Stimulated activated naive CD8-positive, alpha-beta T cell treated with anti-CD3 and anti-CD28 coated beads, Interleukin-15, amount 100 ng/mL, for 72 hours (primary cell): Measurements from ENCODE around the gene LCOR.
"Not testable (repeated sequence)": the region's sequence is repeated elsewhere in the genome, so short reads cannot be mapped to it uniquely, and the experiment has no call there.

Source experiments
- ATAC-seq: fragments of 150-1000 bp; cut with Tn5 transposase; 2 replicates; pipeline ENCODE4 v1.10.0; 2021; ENCODE audit warnings: mild to moderate bottlenecking, moderate library complexity
- DNase-seq, 2 donors: peaks; one replicate each; pipeline ENCODE4 v3.0.0; 2021 to 2022
- H3K27ac Mint-ChIP-seq, 2 donors: one replicate each; pipeline ENCODE4 v1.8.0; 2022; ENCODE audit warnings: mild to moderate bottlenecking in 2 of 2, mixed read lengths in 2 of 2, moderate library complexity in 2 of 2
- H3K27me3 Mint-ChIP-seq: one replicate; pipeline ENCODE4 v1.8.0; 2022; ENCODE audit warnings: mixed read lengths
- H3K4me1 Mint-ChIP-seq: one replicate; pipeline ENCODE4 v1.8.0; 2022; ENCODE audit warnings: mild to moderate bottlenecking, mixed read lengths
- H3K4me3 Mint-ChIP-seq, 2 donors: one replicate each; pipeline ENCODE4 v1.8.0; 2022; ENCODE audit warnings: mild to moderate bottlenecking in 2 of 2, mixed read lengths in 2 of 2, moderate library complexity in 1 of 2
- H3K9me3 Mint-ChIP-seq, 2 donors: one replicate each; pipeline ENCODE4 v1.8.0; 2022; ENCODE audit warnings: mixed read lengths in 2 of 2

The LCOR gene

DNA sequence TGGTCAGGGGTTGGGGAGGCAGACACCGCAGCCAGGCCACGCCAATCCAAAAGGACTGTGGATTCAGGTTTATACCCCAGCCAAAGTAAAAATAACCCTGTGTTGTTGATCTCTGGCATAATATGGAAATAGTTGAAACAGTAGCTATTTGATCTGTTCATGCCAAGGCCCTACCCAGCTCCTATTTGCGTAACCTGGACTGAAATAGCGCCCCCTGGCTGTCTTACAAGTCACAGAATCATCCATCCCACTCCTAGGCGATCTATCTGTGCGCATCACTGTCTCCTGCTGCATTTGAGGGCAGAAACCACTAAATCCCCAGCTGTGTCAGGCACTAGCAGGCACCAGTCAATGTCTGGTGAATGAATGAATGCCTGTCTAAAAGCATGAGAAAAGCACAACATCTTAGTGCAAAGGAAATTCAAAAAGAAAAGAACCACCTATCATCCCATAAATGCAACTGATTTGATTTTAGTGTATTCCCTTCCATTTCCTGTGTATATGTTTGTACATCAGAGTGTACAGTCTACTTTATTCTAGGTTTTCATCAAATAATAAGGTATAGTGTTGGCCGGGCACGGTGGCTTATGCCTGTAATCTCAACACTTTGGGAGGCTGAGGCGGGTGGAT, 193.6 kb downstream of the LCOR start:
- DNase-seq: peak; percentile 58 to 63
- H3K4me1 Mint-ChIP-seq: peaks cover 11% of the 10 kb centered on the region
- peak; percentile 87 for ATAC-seq
- H3K27me3 Mint-ChIP-seq: no peaks in the 10 kb centered on the region
- H3K4me3 Mint-ChIP-seq: no peak overlapping the region
- no peaks in the 10 kb centered on the region for H3K9me3 Mint-ChIP-seq
- H3K27ac Mint-ChIP-seq: no peak overlapping the region

DNA sequence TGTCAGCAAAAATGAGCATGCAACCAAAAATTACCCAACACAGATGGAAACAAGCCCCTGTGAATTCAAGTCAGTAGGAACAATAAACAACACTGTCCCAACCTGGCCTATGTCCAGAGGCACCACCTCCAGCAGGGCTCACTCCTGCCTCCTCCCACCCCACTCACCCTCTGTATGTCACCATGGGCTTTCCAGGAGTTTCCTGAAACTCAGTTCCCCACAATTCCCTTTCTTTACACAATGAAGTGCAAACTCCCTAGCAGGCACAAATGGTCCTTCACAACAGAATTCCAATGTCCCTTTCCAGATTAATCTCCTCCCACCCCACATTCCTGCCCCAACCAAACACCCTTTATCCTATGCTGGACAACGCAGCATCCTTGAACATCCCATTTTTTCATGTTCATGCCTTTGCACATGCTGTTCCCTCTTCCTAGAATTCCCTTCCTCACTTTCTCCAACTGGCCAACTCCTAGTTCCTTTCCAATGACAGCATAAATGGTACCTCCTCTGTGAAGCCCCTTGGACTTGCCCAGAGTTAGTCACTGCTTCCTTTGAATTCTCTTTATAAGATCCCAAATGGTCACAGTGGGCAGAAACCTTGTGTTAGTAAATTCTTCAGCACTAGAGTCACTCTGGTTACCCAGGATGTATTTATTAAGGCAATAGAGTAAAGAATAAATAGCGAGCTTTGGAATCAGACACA, 196.2 kb downstream of the LCOR start:
- no peaks in the 10 kb centered on the region for H3K27me3 Mint-ChIP-seq
- H3K27ac Mint-ChIP-seq: no peak overlapping the region
- no peak overlapping the region for H3K4me3 Mint-ChIP-seq
- no peaks in the 10 kb centered on the region for H3K9me3 Mint-ChIP-seq
- ATAC-seq (no peak), DNase-seq (no peak)
- H3K4me1 Mint-ChIP-seq: peaks cover 11% of the 10 kb centered on the region

DNA sequence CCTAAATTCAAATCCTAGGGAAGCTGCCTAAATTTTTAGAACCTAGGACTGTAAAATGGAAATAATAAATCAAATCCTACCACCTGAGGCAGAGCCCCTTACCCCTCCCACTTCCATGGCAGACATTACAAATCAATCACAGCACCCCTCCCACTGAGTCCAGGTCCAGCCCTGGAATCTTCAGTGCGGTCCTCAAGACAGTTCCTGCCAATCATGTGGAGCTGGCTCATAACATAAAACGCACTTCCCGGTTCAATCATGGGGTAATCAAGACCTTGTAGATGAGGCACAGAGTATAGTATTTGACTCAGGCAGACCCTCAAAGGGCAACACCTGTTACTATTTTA, 196.7 kb downstream of the LCOR start:
- Mint-ChIP-seq H3K27ac (no peak overlapping the region), H3K4me3 (no peak overlapping the region), H3K27me3 (no peaks in the 10 kb centered on the region), H3K9me3 (no peaks in the 10 kb centered on the region), H3K4me1 (peaks cover 7% of the 10 kb centered on the region)
- no peak for DNase-seq
- no peak for ATAC-seq

DNA sequence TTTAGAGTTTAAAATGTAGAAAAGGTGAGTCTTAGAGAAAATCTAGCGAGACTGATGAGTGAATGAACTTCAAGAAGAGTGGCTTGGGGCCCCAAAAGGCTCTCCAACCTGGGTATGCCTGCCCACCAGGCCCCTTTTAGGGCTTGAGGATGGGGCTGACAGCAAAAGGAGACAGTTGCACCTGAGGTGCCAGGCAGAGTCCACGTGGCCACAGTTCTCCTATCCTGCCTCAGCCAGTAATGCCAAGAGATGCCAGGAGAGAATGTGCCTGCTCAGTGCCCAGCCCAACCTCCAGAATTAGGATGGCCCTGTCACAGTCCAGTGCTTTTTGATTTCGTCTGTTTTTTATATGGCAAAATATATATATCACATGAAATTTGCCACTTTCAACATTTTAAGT, 197.2 kb downstream of the LCOR start:
- H3K27ac Mint-ChIP-seq: no peak overlapping the region
- no peak overlapping the region for H3K4me3 Mint-ChIP-seq
- DNase-seq: no peak
- H3K27me3 Mint-ChIP-seq: no peaks in the 10 kb centered on the region
- H3K9me3 Mint-ChIP-seq: no peaks in the 10 kb centered on the region
- peaks cover 2% of the 10 kb centered on the region for H3K4me1 Mint-ChIP-seq
- ATAC-seq: no peak

DNA sequence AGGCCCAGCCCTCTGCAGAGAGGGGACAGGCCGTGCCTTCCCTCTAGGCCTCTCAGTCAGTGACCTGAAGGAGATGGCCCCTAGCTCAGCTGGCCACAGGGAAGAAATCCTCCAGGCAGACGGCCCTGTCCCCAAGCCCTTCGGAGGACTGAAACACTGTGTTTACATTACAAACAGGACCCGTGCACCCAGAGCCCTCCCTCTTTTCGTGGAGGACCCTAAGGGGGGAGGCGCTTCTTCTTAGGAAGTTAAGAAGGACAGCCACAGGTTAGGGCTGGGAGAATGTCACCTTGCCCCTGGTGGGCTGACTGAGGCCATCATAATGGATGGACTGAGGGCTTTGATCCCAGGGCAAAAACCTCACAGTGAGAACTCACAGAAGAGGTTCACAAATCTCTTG, 198.8 kb downstream of the LCOR start:
- Mint-ChIP-seq H3K27ac (no peak overlapping the region), H3K4me3 (no peak overlapping the region), H3K4me1 (no peaks in the 10 kb centered on the region), H3K9me3 (no peaks in the 10 kb centered on the region), H3K27me3 (peaks cover 14% of the 10 kb centered on the region)
- no peak for ATAC-seq
- no peak for DNase-seq

DNA sequence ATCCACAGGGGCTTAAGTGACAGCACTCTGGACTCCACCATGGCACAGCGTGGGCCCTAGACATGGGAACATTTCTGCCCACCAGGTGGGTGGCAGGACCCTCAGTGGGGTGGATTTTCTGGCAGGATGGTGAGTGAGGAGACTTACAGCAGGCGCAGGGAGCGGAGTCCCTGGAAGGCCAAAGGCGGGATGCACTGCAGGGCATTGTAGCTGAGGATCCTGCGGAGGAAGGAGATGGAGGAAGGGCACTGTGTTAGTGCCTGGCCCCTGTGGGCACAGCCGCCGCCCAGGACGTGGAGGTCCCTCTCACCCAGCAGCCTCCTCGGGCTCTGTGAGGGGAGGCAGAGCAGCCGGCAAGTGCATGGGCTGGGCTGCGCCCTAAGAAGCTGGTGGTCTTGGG, 199.4 kb downstream of the LCOR start:
- ATAC-seq (no peak), DNase-seq (no peak)

DNA sequence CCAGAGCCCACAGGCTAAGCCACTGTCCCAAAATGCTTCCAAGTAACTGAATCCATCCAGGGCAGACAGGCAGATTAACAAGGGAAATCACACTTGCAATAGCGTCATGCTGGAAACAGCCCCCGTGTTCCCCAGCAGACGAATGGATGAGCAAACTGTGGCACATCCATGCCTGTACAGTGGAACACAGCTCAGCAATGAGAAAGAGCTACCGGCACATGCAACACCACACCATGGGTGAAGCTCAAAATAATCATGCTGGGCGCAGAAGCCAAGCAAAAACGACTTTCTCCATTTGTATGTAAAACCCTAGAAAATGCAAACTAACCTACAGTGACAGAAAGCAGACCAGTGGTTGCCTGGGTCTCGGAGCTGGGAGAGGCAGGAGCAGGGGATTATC, 200.5 kb downstream of the LCOR start:
- ATAC-seq (no peak), DNase-seq (no peak)
- Mint-ChIP-seq H3K4me1 (peaks cover 8% of the 10 kb centered on the region), H3K9me3 (no peaks in the 10 kb centered on the region), H3K27me3 (peaks cover 21% of the 10 kb centered on the region), H3K27ac (no peak overlapping the region), H3K4me3 (no peak overlapping the region)

More for the DNA sequence above, 199.4 kb downstream of the LCOR start:
- Mint-ChIP-seq H3K4me1 (no peaks in the 10 kb centered on the region), H3K9me3 (no peaks in the 10 kb centered on the region), H3K27ac (no peak overlapping the region), H3K4me3 (no peak overlapping the region), H3K27me3 (peaks cover 19% of the 10 kb centered on the region)

DNA sequence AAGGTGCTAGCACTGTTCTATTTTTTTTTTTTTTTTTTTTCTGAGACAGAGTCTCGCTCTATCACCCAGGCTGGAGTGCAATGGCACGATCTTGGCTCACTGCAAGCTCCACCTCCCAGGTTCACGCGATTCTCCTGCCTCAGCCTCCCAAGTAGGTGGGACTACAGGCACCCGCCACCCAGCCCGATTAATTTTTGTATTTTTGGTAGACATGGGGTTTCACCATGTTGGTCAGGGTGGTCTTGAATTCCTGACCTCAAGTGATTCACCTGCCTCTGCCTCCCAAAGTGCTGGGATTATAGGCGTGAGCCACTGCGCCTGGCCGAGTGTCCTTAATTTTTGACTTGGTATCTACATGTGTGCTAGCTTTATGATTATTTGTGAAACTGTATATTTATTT, 201.7 kb downstream of the LCOR start:
- ATAC-seq, H3K27ac Mint-ChIP-seq, H3K4me3 Mint-ChIP-seq, DNase-seq, H3K9me3 Mint-ChIP-seq: not testable (repeated sequence)
- peaks cover 28% of the 10 kb centered on the region for H3K27me3 Mint-ChIP-seq
- H3K4me1 Mint-ChIP-seq: peaks cover 20% of the 10 kb centered on the region

DNA sequence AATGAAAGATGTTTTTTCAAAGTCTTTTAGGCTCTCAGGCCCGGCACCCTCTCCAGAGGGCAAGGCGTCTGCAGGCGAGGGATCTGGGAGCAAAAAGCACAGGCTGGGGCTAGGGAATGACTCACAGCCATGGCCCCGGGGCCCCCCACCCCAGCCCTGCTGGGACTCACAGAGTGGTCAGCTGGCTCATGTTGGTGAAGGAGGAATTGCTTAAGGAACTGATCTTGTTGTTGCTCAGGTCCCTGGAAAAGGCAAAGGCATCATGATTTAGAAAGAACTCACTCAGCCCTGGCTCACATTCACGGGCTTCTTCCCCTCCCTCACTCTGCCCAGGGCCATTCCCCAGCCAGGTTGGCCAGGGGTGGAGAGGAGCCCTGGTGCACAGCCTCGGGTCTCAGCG, 202.2 kb downstream of the LCOR start:
- no peak overlapping the region for H3K4me3 Mint-ChIP-seq
- H3K9me3 Mint-ChIP-seq: no peaks in the 10 kb centered on the region
- DNase-seq: no peak
- H3K27me3 Mint-ChIP-seq: peaks cover 28% of the 10 kb centered on the region
- no peak for ATAC-seq
- peaks cover 20% of the 10 kb centered on the region for H3K4me1 Mint-ChIP-seq
- no peak overlapping the region for H3K27ac Mint-ChIP-seq

DNA sequence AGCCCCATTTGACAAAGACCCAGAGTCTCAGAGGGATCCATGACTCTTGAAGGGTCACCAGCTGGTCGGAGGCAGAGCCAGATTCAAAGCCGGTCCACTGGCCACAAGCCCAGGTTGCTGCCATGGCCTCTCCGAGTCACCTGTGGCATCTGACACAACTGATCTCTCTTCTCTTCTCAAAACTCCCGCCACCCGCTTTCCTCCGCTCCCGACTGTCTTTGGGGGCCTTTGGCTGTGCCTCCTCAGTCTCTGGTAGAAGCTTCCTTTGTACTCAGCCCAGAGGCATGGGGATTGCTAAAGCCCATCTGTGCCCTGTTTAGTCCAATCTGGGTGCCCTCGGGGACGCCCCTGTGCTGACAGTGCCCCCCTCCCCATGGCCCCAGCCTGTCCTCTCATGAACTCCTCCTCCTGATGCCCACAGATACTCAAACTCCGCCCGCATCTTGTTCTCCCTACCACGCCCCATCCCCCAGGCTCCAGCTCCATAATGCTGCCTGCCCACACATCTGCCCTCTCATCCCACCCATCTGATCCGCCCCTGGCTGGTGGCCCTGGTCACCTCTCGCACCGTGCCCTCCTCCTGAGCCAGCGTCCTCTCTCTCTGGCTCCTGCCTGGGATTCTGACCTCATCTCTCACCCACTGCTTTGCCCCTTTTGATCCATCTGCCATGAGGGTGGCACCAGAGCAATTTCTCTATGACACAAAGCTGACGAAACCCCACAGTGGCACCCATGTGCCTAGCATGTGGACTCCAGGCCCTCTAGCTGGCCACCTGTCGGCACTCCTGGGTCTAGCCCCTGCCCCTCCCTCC, 203.1 kb downstream of the LCOR start:
- ATAC-seq: no peak

DNA sequence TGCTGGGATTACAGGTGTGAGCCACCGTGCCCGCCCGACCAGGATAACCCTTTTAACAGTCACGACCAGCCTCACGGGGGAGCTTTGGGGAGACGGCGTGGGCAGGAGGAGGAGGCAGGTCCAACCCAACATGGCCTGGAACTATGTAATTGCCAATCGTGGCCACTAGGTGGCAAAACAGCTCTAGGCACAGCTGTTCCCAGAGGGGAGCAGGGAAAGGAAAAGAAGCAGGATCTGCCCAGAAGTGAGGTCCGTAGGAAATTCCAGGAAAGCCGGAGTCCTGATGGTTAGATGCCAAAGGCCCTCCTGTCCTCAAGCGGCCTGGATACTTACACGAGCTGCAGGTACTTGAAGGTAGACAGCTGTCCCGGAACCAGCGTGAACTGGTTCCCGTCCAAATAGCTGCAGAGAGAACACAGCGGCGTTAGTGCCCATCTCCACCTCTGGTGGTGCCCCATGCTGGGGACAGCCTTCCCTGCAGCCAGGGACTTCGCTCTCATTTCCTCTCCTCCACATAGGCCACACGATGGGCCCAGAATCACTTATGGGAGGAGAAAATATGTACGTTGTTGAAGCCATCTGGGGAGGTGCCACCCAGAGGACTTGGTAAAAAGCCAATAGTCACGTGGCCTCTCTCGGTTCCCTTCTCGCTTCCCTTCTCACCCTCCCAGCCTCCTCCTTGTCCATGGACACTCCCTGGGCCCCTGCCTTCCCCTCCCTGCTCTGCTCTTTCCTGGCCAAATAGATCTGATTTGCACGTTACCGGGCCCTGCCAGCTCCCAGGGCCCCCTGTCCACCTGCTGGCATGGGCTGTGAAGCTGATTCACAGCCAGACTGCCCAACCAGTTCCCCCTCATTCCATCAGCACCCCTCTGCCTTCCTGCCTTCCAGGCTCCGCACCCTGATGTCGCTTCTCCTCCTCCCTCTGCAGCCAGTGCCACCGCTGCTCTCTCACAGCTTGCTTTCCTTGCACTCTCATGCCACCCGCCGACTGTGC, 205.6 kb downstream of the LCOR start:
- ATAC-seq: peak; percentile 87
- H3K27ac Mint-ChIP-seq: peak overlapping the region in 1 of 2 donors; percentile 15
- H3K4me3 Mint-ChIP-seq: peak overlapping the region; percentile 49 to 52
- no peaks in the 10 kb centered on the region for H3K9me3 Mint-ChIP-seq
- DNase-seq: peak; percentile 74 to 75
- peaks cover 20% of the 10 kb centered on the region for H3K4me1 Mint-ChIP-seq
- peaks cover 28% of the 10 kb centered on the region for H3K27me3 Mint-ChIP-seq

More for the DNA sequence above, 203.1 kb downstream of the LCOR start:
- H3K4me3 Mint-ChIP-seq: no peak overlapping the region
- H3K9me3 Mint-ChIP-seq: no peaks in the 10 kb centered on the region
- H3K4me1 Mint-ChIP-seq: peaks cover 20% of the 10 kb centered on the region
- peaks cover 28% of the 10 kb centered on the region for H3K27me3 Mint-ChIP-seq
- peak overlapping the region in 1 of 2 donors; percentile 14 for H3K27ac Mint-ChIP-seq
- no peak for DNase-seq

DNA sequence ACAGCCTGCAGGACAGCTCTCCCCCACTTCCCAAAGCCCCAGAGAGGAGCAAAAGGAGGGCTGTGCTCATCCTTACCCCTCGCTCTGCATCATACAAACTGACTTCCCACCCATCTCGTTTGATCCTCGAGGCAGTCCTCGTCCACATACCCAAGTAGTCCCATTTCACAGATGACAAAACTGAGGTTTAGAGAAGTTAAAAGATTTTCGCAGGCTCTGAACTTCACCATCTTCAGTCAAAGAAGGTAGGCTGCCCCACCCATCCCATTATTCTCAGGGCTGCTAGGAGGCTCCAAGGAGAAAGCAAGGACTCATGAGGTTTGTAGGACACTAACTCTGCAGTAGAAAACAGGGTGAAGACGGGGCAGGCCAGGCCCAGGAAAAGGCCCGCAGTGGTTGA, 206.6 kb downstream of the LCOR start:
- no peak for DNase-seq
- Mint-ChIP-seq H3K9me3 (no peaks in the 10 kb centered on the region), H3K27ac (no peak overlapping the region), H3K4me1 (peaks cover 20% of the 10 kb centered on the region), H3K27me3 (peaks cover 28% of the 10 kb centered on the region), H3K4me3 (no peak overlapping the region)
- ATAC-seq: no peak

DNA sequence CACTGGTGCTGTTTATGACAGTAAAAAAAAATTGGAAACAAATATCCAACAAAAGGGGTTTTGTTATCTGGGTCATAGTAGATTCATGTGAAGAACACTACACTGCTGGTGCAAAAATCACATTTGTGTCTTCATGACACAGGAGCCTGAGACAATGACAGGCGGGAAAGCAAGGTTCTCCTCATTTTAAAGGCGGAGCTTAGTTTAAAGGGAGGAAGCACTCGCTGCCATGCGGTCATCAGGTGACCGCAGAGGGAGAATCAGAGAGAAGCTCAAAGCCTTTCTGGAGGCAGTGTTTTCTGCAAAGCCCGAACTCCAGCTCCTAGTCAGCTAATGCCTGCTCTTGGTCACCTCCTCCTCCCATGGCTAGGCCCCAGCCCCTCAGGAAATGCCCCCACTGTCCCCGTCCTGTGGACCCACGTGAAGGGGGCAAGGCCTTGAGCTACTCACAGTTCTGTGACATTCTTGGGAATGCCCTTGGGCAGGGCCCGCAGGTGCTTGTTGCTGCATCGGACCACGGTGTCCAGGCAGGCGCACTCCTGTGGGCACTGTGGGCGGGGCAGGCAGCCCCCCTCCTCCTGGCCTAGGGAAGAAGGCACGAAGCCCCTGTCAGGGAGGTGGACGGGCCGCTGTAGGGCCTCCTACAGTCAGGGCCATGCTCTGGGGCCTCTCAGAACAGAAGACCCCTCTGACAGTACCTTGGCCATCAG, 207.6 kb downstream of the LCOR start:
- H3K27ac Mint-ChIP-seq: no peak overlapping the region
- H3K27me3 Mint-ChIP-seq: peaks cover 27% of the 10 kb centered on the region
- H3K4me3 Mint-ChIP-seq: no peak overlapping the region
- DNase-seq: no peak
- peaks cover 20% of the 10 kb centered on the region for H3K4me1 Mint-ChIP-seq
- no peaks in the 10 kb centered on the region for H3K9me3 Mint-ChIP-seq
- no peak for ATAC-seq

DNA sequence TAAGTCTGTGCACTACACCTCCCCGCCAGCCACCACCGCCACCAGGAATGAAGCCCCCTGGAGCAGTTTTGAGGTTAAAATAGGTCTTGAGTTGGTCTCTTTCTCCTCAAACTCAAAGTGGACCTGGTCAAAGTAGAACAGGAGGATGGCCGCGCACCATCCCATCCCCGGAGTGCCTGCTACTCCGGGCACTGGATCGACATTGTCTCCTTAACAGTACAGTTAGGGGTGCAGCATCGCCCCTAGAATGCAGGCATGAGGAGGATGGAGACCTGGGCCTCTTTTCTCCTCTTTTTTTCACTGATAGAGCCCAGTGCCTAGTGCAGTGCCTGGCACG, 208.1 kb downstream of the LCOR start:
- ATAC-seq (no peak), DNase-seq (no peak)
- Mint-ChIP-seq H3K4me1 (peaks cover 20% of the 10 kb centered on the region), H3K9me3 (no peaks in the 10 kb centered on the region), H3K4me3 (no peak overlapping the region), H3K27ac (no peak overlapping the region), H3K27me3 (peaks cover 22% of the 10 kb centered on the region)

- ATAC-seq: no peak
- Mint-ChIP-seq H3K27ac (no peak overlapping the region), H3K4me3 (no peak overlapping the region), H3K27me3 (peaks cover 17% of the 10 kb centered on the region), H3K9me3 (no peaks in the 10 kb centered on the region), H3K4me1 (peaks cover 20% of the 10 kb centered on the region)
- DNase-seq: no peak
These were observed 208.6 kb downstream of the LCOR start for GRCh38 chr10:97040706-97041105.
